Neural progenitor cell (in vitro differentiated cells): ENCODE results near the gene PSD. TPM values are rescaled to one million over a fixed set of nuclear protein-coding genes. Genes with fewer than 3 reads are reported as not detected.
A peak's percentile ranks its signal among the peaks of the same experiment; 100 is the strongest.

Experiments
- DNase-seq: peaks from one replicate; pipeline ENCODE4 v3.0.0-alpha.2; 2016; ENCODE audit warnings: low spot score
- H2AFZ ChIP-seq: fragments of 200-600 bp; sonication (generic); replicated peaks from 2 replicates; pipeline ENCODE4 v1.6.1; 2016; ENCODE audit warnings: antibody characterized with exemption
- H3F3A ChIP-seq: fragments of 200-600 bp; sonication (generic); 2 replicates; pipeline ENCODE4 v1.6.1; 2016; ENCODE audit warnings: antibody characterized with exemption, low read depth
- H3K27ac ChIP-seq: fragments of 200-600 bp; sonication (generic); 2 replicates; pipeline ENCODE4 v1.5.1; 2016; ENCODE audit warnings: mild to moderate bottlenecking
- H3K27me3 ChIP-seq: fragments of 200-600 bp; sonication (generic); 2 replicates; pipeline ENCODE4 v1.6.1; 2016; ENCODE audit warnings: mild to moderate bottlenecking, moderate library complexity
- H3K36me3 ChIP-seq: fragments of 200-600 bp; sonication (generic); 2 replicates; pipeline ENCODE4 v1.5.1; 2016
- H3K4me1 ChIP-seq: fragments of 200-600 bp; sonication (generic); 2 replicates; pipeline ENCODE4 v1.6.1; 2016; ENCODE audit warnings: mixed run types
- H3K4me2 ChIP-seq: fragments of 200-600 bp; sonication (generic); 2 replicates; pipeline ENCODE4 v1.6.1; 2016
- H3K4me3 ChIP-seq: fragments of 200-600 bp; sonication (generic); 2 replicates; pipeline ENCODE4 v1.5.1; 2016
- H3K79me2 ChIP-seq: fragments of 200-600 bp; sonication (generic); 2 replicates; pipeline ENCODE4 v1.6.1; 2016; ENCODE audit warnings: low read depth
- H3K9ac ChIP-seq: fragments of 200-600 bp; sonication (generic); 2 replicates; pipeline ENCODE4 v1.6.1; 2016
- H3K9me3 ChIP-seq: fragments of 200-600 bp; sonication (generic); 2 replicates; pipeline ENCODE4 v1.5.1; 2016; ENCODE audit warnings: low read depth
- H4K20me1 ChIP-seq: fragments of 200-600 bp; sonication (generic); 2 replicates; pipeline ENCODE4 v1.6.1; 2016; ENCODE audit warnings: low read depth
- H3K27ac Mint-ChIP-seq: 3 replicates; pipeline ENCODE4 v1.8.0; 2021; ENCODE audit warnings: mixed read lengths
- H3K27me3 Mint-ChIP-seq: 2 replicates; pipeline ENCODE4 v1.8.0; 2022; ENCODE audit warnings: low read depth, mild to moderate bottlenecking, inconsistent platforms, moderate library complexity, mixed read lengths; ENCODE audit not compliant: insufficient read depth
- H3K36me3 Mint-ChIP-seq: 3 replicates; pipeline ENCODE4 v1.8.0; 2021; ENCODE audit warnings: mixed read lengths
- H3K4me1 Mint-ChIP-seq: 3 replicates; pipeline ENCODE4 v1.8.0; 2021; ENCODE audit warnings: mixed read lengths
- H3K4me3 Mint-ChIP-seq: 3 replicates; pipeline ENCODE4 v1.8.0; 2021; ENCODE audit warnings: mild to moderate bottlenecking, moderate library complexity, mixed read lengths
- H3K9me3 Mint-ChIP-seq: 3 replicates; pipeline ENCODE4 v1.8.0; 2020; ENCODE audit warnings: mixed read lengths
- EZH2 ChIP-seq: fragments of 200-600 bp; sonication (generic); IDR thresholded peaks from 2 replicates; pipeline ENCODE4 v1.6.1; 2017; ENCODE audit warnings: antibody characterized with exemption, mild to moderate bottlenecking, moderate library complexity
- EZH2phosphoT487 ChIP-seq: fragments of 200-600 bp; sonication (generic); IDR thresholded peaks from 2 replicates; pipeline ENCODE4 v1.6.1; 2017; ENCODE audit warnings: antibody characterized with exemption
- total RNA-seq: library from RNA; depleted of rRNA; stranded (reverse); fragments of >200 nt; gene quantifications from 2 replicates; pipeline ENCODE4 v1.2.3, GENCODE V29; 2015; ENCODE audit warnings: low replicate concordance
- TF ChIP-seq, protein P1 (sequence below): fragments of 200-600 bp; sonication (generic); IDR thresholded peaks from 2 replicates; pipeline ENCODE4 v1.5.1; 2017; ENCODE audit warnings: antibody characterized with exemption, mild to moderate bottlenecking

The PSD gene
- total RNA-seq, 1 donor from 2014 or later: 0.09 TPM

DNA sequence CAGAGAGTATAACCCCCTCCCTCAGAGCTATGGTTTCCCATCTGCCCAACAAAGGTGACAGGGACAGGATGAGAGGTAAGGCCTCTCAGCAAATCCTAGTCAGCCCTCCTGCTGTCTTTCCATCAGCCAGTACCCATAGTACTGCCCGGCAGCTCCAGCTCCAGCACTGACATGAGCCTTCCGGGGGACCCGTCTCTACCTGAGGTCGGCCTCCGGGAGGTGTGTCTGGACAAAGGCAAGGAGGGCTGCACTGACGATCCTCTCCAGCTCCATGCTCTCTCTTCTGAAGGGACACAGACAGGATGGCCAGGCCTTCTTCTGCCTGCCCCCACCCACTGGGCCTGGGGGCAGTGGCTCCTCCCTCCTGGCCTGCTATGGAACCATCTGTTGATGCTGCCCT is 6.3 kb upstream of the PSD start:
- H3K27me3 ChIP-seq: peaks cover 13% of the 10 kb centered on the region
- no peak overlapping the region for H3K27ac ChIP-seq
- peaks cover 29% of the 10 kb centered on the region for H3F3A ChIP-seq
- no peak overlapping the region for H3K4me2 ChIP-seq
- no peak overlapping the region for H3K9ac ChIP-seq
- H2AFZ ChIP-seq: no peak overlapping the region
- no peak overlapping the region for H3K4me3 Mint-ChIP-seq
- no peak for DNase-seq
- peaks cover 4% of the 10 kb centered on the region for H3K36me3 Mint-ChIP-seq
- H3K27ac Mint-ChIP-seq: no peak overlapping the region
- peaks cover 15% of the 10 kb centered on the region for H3K4me1 Mint-ChIP-seq
- peaks cover 9% of the 10 kb centered on the region for H3K27me3 Mint-ChIP-seq
- H3K79me2 ChIP-seq: no peaks in the 10 kb centered on the region
- no peaks in the 10 kb centered on the region for H3K9me3 ChIP-seq
- H3K4me1 ChIP-seq: peaks cover 7% of the 10 kb centered on the region
- TF ChIP-seq EZH2: no peak
- TF ChIP-seq EZH2phosphoT487: no peak
- TF ChIP-seq, protein P1, sequence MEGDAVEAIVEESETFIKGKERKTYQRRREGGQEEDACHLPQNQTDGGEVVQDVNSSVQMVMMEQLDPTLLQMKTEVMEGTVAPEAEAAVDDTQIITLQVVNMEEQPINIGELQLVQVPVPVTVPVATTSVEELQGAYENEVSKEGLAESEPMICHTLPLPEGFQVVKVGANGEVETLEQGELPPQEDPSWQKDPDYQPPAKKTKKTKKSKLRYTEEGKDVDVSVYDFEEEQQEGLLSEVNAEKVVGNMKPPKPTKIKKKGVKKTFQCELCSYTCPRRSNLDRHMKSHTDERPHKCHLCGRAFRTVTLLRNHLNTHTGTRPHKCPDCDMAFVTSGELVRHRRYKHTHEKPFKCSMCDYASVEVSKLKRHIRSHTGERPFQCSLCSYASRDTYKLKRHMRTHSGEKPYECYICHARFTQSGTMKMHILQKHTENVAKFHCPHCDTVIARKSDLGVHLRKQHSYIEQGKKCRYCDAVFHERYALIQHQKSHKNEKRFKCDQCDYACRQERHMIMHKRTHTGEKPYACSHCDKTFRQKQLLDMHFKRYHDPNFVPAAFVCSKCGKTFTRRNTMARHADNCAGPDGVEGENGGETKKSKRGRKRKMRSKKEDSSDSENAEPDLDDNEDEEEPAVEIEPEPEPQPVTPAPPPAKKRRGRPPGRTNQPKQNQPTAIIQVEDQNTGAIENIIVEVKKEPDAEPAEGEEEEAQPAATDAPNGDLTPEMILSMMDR: no peak
- H3K4me3 ChIP-seq: no peak overlapping the region
- no peaks in the 10 kb centered on the region for H3K36me3 ChIP-seq
- H4K20me1 ChIP-seq: peaks cover 31% of the 10 kb centered on the region
- H3K9me3 Mint-ChIP-seq: no peaks in the 10 kb centered on the region

- no peak for DNase-seq
- no peak overlapping the region for H3K4me2 ChIP-seq
- peaks cover 4% of the 10 kb centered on the region for H3K36me3 Mint-ChIP-seq
- TF ChIP-seq EZH2phosphoT487: no peak
- TF ChIP-seq, protein P1: no peak
- TF ChIP-seq EZH2: no peak
- H3K27ac ChIP-seq: no peak overlapping the region
- peaks cover 13% of the 10 kb centered on the region for H3K27me3 ChIP-seq
- H3K9me3 Mint-ChIP-seq: no peaks in the 10 kb centered on the region
- no peaks in the 10 kb centered on the region for H3K9me3 ChIP-seq
- H3K27ac Mint-ChIP-seq: no peak overlapping the region
- H3K4me1 Mint-ChIP-seq: peaks cover 19% of the 10 kb centered on the region
- peaks cover 36% of the 10 kb centered on the region for H3F3A ChIP-seq
- no peak overlapping the region for H3K4me3 ChIP-seq
- H4K20me1 ChIP-seq: peaks cover 32% of the 10 kb centered on the region
- peaks cover 7% of the 10 kb centered on the region for H3K4me1 ChIP-seq
- H3K9ac ChIP-seq: no peak overlapping the region
- no peaks in the 10 kb centered on the region for H3K36me3 ChIP-seq
- no peaks in the 10 kb centered on the region for H3K79me2 ChIP-seq
- H3K27me3 Mint-ChIP-seq: peaks cover 11% of the 10 kb centered on the region
- H3K4me3 Mint-ChIP-seq: peak overlapping the region; percentile 50
- H2AFZ ChIP-seq: no peak overlapping the region
These were observed 5.6 kb upstream of the PSD start for GRCh38 chr10:102424145-102424544.

DNA sequence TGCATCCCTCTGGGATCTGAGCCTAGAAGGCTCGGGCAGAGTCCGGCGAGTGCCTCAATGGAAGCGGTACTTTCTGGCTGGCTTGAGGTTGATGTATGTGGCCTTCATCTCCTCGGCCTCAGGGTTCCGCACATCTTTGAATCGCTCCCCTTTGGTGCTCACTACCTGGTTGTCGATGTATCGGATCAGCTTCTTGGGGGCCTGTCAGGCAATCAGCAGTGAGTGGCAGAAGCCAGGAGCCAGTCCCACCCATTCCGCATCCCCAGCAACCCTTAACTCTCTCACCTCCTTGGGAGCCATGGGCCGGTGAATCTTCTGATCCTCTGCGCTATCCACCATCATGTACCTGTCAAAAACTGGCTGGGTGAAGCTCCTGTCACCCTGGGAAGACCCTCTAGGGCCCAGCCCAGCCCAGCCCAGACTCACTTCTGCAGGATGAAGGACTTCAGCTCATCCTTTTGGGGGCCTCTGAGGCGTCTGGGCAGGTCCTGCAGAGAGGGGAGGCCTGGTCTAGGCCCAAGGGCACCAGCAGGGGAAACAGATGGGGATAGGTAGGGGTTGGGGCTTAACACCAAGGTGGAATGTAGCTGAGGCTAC is 4.9 kb upstream of the PSD start:
- Histone ChIP-seq H3F3A (peaks cover 42% of the 10 kb centered on the region), H3K36me3 (no peaks in the 10 kb centered on the region), H3K27ac (no peak overlapping the region), H3K4me1 (peaks cover 12% of the 10 kb centered on the region), H3K9me3 (no peaks in the 10 kb centered on the region), H3K79me2 (no peaks in the 10 kb centered on the region), H4K20me1 (peaks cover 36% of the 10 kb centered on the region), H3K9ac (no peak overlapping the region), H2AFZ (no peak overlapping the region), H3K4me2 (no peak overlapping the region), H3K4me3 (no peak overlapping the region), H3K27me3 (peaks cover 13% of the 10 kb centered on the region)
- no peaks in the 10 kb centered on the region for H3K9me3 Mint-ChIP-seq
- peak overlapping the region; percentile 33 for H3K4me3 Mint-ChIP-seq
- peaks cover 4% of the 10 kb centered on the region for H3K36me3 Mint-ChIP-seq
- H3K27ac Mint-ChIP-seq: no peak overlapping the region
- no peak for DNase-seq
- peaks cover 24% of the 10 kb centered on the region for H3K4me1 Mint-ChIP-seq
- no peak for TF ChIP-seq EZH2phosphoT487
- TF ChIP-seq, protein P1: no peak
- no peak for TF ChIP-seq EZH2
- peaks cover 14% of the 10 kb centered on the region for H3K27me3 Mint-ChIP-seq
